ENCODE data around the gene ATRN. TPM values are rescaled to one million over a fixed set of nuclear protein-coding genes. Genes with fewer than 3 reads are reported as not detected.
A peak's percentile ranks its signal among the peaks of the same experiment; 100 is the strongest.

The ATRN gene
- total and polyA plus RNA-seq, 4 donors = 4.0 to 33.4 (median 16.4) TPM

DNA sequence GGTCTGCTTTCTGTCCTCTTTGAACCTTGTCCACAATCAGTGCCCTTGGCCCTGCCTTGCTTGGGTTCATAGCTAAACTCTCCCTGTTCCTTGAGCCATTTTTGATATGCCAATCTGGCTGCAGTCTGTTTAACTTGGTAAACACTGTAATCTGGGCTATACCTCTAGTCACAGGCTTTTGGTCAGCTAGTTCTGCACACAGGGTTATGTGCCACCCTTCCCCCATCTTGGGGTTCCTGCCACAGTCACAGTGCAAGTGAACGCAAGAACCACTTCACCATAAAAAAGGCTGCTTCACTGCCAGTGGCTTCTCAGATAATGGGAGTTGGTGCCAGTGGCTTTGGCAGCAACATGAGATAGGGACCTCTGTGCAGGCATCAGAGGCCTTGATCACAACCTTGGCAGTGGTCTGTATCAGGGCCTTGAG lies 10.9 kb upstream of the ATRN start:
- 59 to 68% methylated on average over 1 of the region's 1 CpG for WGBS, 2 donors
- H3K27me3 ChIP-seq (ENCODE audit: control insufficient read depth in 1 of 2, insufficient read depth in 2 of 2, low read length in 1 of 2) = no peaks in the 10 kb centered on the region

GRCh38 chr20:3461211-3461771 lies 9.5 kb upstream of the ATRN start:
- ATAC-seq (ENCODE audit: low FRiP score) (no peak), DNase-seq (no peak)
- Histone ChIP-seq H3K4me1 (ENCODE audit: control insufficient read depth in 1 of 2, insufficient read depth in 2 of 2, low read length in 2 of 2) (no peaks in the 10 kb centered on the region), H3K4me3 (ENCODE audit: low read length in 2 of 2) (no peak overlapping the region), H3K9me3 (ENCODE audit: control insufficient read depth, low read length) (no peaks in the 10 kb centered on the region), H3K27me3 (ENCODE audit: control insufficient read depth in 1 of 2, insufficient read depth in 2 of 2, low read length in 1 of 2) (no peaks in the 10 kb centered on the region), H3K27ac (ENCODE audit: low read depth in 1 of 2, low read length in 2 of 2) (no peak overlapping the region), H3K36me3 (ENCODE audit: control insufficient read depth in 1 of 2, insufficient read depth in 2 of 2, low read length in 1 of 2) (no peaks in the 10 kb centered on the region)
- 43 to 46% methylated on average over 12 of the region's 12 CpGs for WGBS, 2 donors
- intact Hi-C loops (cut with DNase I) = no loop called here

More for the DNA sequence above, 10.9 kb upstream of the ATRN start:
- ATAC-seq (ENCODE audit: low FRiP score) (no peak), DNase-seq (no peak)
- Histone ChIP-seq H3K9me3 (ENCODE audit: control insufficient read depth, low read length) (no peaks in the 10 kb centered on the region), H3K4me3 (ENCODE audit: low read length in 2 of 2) (no peak overlapping the region), H3K27ac (ENCODE audit: low read depth in 1 of 2, low read length in 2 of 2) (no peak overlapping the region), H3K36me3 (ENCODE audit: control insufficient read depth in 1 of 2, insufficient read depth in 2 of 2, low read length in 1 of 2) (no peaks in the 10 kb centered on the region), H3K4me1 (ENCODE audit: control insufficient read depth in 1 of 2, insufficient read depth in 2 of 2, low read length in 2 of 2) (no peaks in the 10 kb centered on the region)
- intact Hi-C loops (cut with DNase I) = no loop called here

GRCh38 chr20:3461911-3462677 lies 8.7 kb upstream of the ATRN start:
- H3K27me3 ChIP-seq (ENCODE audit: control insufficient read depth in 1 of 2, insufficient read depth in 2 of 2, low read length in 1 of 2) = no peaks in the 10 kb centered on the region
- H3K4me3 ChIP-seq (ENCODE audit: low read length in 2 of 2) = no peak overlapping the region
- DNase-seq = no peak
- intact Hi-C loops (cut with DNase I) = no loop called here
- no peak overlapping the region for H3K27ac ChIP-seq (ENCODE audit: low read depth in 1 of 2, low read length in 2 of 2)
- H3K4me1 ChIP-seq (ENCODE audit: control insufficient read depth in 1 of 2, insufficient read depth in 2 of 2, low read length in 2 of 2) = no peaks in the 10 kb centered on the region
- no peaks in the 10 kb centered on the region for H3K9me3 ChIP-seq (ENCODE audit: control insufficient read depth, low read length)
- H3K36me3 ChIP-seq (ENCODE audit: control insufficient read depth in 1 of 2, insufficient read depth in 2 of 2, low read length in 1 of 2) = no peaks in the 10 kb centered on the region
- ATAC-seq (ENCODE audit: low FRiP score) = no peak
- WGBS, 2 donors = 76 to 84% methylated on average over 11 of the region's 11 CpGs

- Histone ChIP-seq H3K27ac (ENCODE audit: low read depth in 1 of 2, low read length in 2 of 2) (no peak overlapping the region), H3K36me3 (ENCODE audit: control insufficient read depth in 1 of 2, insufficient read depth in 2 of 2, low read length in 1 of 2) (no peaks in the 10 kb centered on the region), H3K27me3 (ENCODE audit: control insufficient read depth in 1 of 2, insufficient read depth in 2 of 2, low read length in 1 of 2) (no peaks in the 10 kb centered on the region), H3K4me1 (ENCODE audit: control insufficient read depth in 1 of 2, insufficient read depth in 2 of 2, low read length in 2 of 2) (no peaks in the 10 kb centered on the region), H3K9me3 (ENCODE audit: control insufficient read depth, low read length) (no peaks in the 10 kb centered on the region), H3K4me3 (ENCODE audit: low read length in 2 of 2) (no peak overlapping the region)
- no peak for DNase-seq
- 66 to 70% methylated on average over 4 of the region's 4 CpGs for WGBS, 2 donors
- no peak for ATAC-seq (ENCODE audit: low FRiP score)
- intact Hi-C loops (cut with DNase I) = no loop called here
These were observed 6.7 kb upstream of the ATRN start for GRCh38 chr20:3464166-3464565.

GRCh38 chr20:3465301-3465700 lies 5.5 kb upstream of the ATRN start:
- H3K4me3 ChIP-seq (ENCODE audit: low read length in 2 of 2) = no peak overlapping the region
- no peak for DNase-seq
- H3K4me1 ChIP-seq (ENCODE audit: control insufficient read depth in 1 of 2, insufficient read depth in 2 of 2, low read length in 2 of 2) = no peaks in the 10 kb centered on the region
- no peak overlapping the region for H3K27ac ChIP-seq (ENCODE audit: low read depth in 1 of 2, low read length in 2 of 2)
- H3K36me3 ChIP-seq (ENCODE audit: control insufficient read depth in 1 of 2, insufficient read depth in 2 of 2, low read length in 1 of 2) = no peaks in the 10 kb centered on the region
- no peaks in the 10 kb centered on the region for H3K27me3 ChIP-seq (ENCODE audit: control insufficient read depth in 1 of 2, insufficient read depth in 2 of 2, low read length in 1 of 2)
- 28 to 38% methylated on average over 1 of the region's 1 CpG for WGBS, 2 donors
- ATAC-seq (ENCODE audit: low FRiP score) = no peak
- no peaks in the 10 kb centered on the region for H3K9me3 ChIP-seq (ENCODE audit: control insufficient read depth, low read length)
- intact Hi-C loops (cut with DNase I) = loop anchor here in 1 of 2 donors (5.0 kb wide), 1 partner anchor 53 kb away; no protein-coding TSS in a partner anchor

DNA sequence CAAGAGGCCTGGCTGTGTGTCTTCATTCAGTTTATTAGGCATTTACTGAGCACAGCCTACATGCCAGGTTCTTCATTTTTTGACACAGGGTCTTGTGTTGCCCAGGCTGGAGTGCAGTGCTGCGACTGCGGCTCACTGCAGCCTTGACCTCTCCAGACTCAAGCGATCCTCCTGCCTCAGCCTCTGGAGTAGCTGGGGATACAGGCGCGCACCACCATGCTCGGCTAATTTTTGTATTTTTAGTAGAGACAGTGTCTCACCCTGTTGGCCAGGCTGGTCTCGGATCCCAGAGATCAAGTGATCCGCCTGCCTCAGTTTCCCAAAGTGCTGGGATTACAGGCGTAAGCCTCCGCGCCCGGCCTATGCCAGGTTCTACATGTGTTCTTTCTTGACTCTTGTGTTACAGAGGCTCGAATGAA lies 601 bp upstream of the ATRN start:
- Histone ChIP-seq H3K27me3 (ENCODE audit: control insufficient read depth in 1 of 2, insufficient read depth in 2 of 2, low read length in 1 of 2) (no peaks in the 10 kb centered on the region), H3K9me3 (ENCODE audit: control insufficient read depth, low read length) (no peaks in the 10 kb centered on the region), H3K27ac (ENCODE audit: low read depth in 1 of 2, low read length in 2 of 2) (peak overlapping the region in 1 of 2 donors; percentile 30), H3K36me3 (ENCODE audit: control insufficient read depth in 1 of 2, insufficient read depth in 2 of 2, low read length in 1 of 2) (no peaks in the 10 kb centered on the region), H3K4me3 (ENCODE audit: low read length in 2 of 2) (peak overlapping the region; percentile 8 to 67), H3K4me1 (ENCODE audit: control insufficient read depth in 1 of 2, insufficient read depth in 2 of 2, low read length in 2 of 2) (peaks cover 0 to 7% of the 10 kb centered on the region in 2 donors)
- no peak for ATAC-seq (ENCODE audit: low FRiP score)
- WGBS, 2 donors = 32 to 38% methylated on average over 13 of the region's 13 CpGs
- intact Hi-C loops (cut with DNase I) = loop anchor here in 1 of 2 donors (5.0 kb wide), 1 partner anchor 63 kb away; the partner anchor contains the start of gene DNAAF9
- no peak for DNase-seq

- 0 to 1% methylated on average over 30 of the region's 30 CpGs for WGBS, 2 donors
- no peaks in the 10 kb centered on the region for H3K9me3 ChIP-seq (ENCODE audit: control insufficient read depth, low read length)
- ATAC-seq (ENCODE audit: low FRiP score) (peak; percentile 60), DNase-seq (no peak)
- H3K27me3 ChIP-seq (ENCODE audit: control insufficient read depth in 1 of 2, insufficient read depth in 2 of 2, low read length in 1 of 2) = no peaks in the 10 kb centered on the region
- H3K4me1 ChIP-seq (ENCODE audit: control insufficient read depth in 1 of 2, insufficient read depth in 2 of 2, low read length in 2 of 2) = peaks cover 0 to 7% of the 10 kb centered on the region in 2 donors
- no peaks in the 10 kb centered on the region for H3K36me3 ChIP-seq (ENCODE audit: control insufficient read depth in 1 of 2, insufficient read depth in 2 of 2, low read length in 1 of 2)
- peak overlapping the region; percentile 66 to 67 for H3K4me3 ChIP-seq (ENCODE audit: low read length in 2 of 2)
- no peak overlapping the region for H3K27ac ChIP-seq (ENCODE audit: low read depth in 1 of 2, low read length in 2 of 2)
- intact Hi-C loops (cut with DNase I) = loop anchor here in 1 of 2 donors (5.0 kb wide), 1 partner anchor 64 kb away; the partner anchor contains the start of gene DNAAF9
These were observed 691 bp downstream of the ATRN start for GRCh38 chr20:3471397-3472021.

- DNase-seq (no peak), ATAC-seq (ENCODE audit: low FRiP score) (no peak)
- 68 to 69% methylated on average over 3 of the region's 3 CpGs for whole genome bisulfite sequencing, 2 donors
- Histone ChIP-seq H3K4me3 (ENCODE audit: low read length in 2 of 2) (peak overlapping the region; percentile 66 to 67), H3K36me3 (ENCODE audit: control insufficient read depth in 1 of 2, insufficient read depth in 2 of 2, low read length in 1 of 2) (no peaks in the 10 kb centered on the region), H3K27me3 (ENCODE audit: control insufficient read depth in 1 of 2, insufficient read depth in 2 of 2, low read length in 1 of 2) (no peaks in the 10 kb centered on the region), H3K4me1 (ENCODE audit: control insufficient read depth in 1 of 2, insufficient read depth in 2 of 2, low read length in 2 of 2) (peaks cover 0 to 7% of the 10 kb centered on the region in 2 donors), H3K9me3 (ENCODE audit: control insufficient read depth, low read length) (no peaks in the 10 kb centered on the region), H3K27ac (ENCODE audit: low read depth in 1 of 2, low read length in 2 of 2) (no peak overlapping the region)
- intact Hi-C loops (cut with DNase I) = loop anchor here in 1 of 2 donors (5.0 kb wide), 1 partner anchor 65 kb away; the partner anchor contains the start of gene DNAAF9
These were observed 1.3 kb downstream of the ATRN start for GRCh38 chr20:3472105-3472504.

Measured in aorta (tissue), 5 donors.